Activated CD4-positive, alpha-beta memory T cell treated with anti-CD3 and anti-CD28 coated beads, Interleukin-2, amount 10 ng/mL, durations not matched to agents 7 days and 5 days (primary cell): ENCODE results near the gene SLC35F6. TPM values are rescaled to one million over a fixed set of nuclear protein-coding genes. Genes with fewer than 3 reads are reported as not detected.

Experiments
- total RNA-seq, 2 experiments: library from RNA; stranded (reverse); gene quantifications; one replicate each; pipeline ENCODE4 v1.2.3, GENCODE V29; 2021

SLC35F6 gene
- total RNA-seq, 2 experiments from 2014 or later = 27.0 to 27.6 TPM

Other genes starting within 250 kb of the SLC35F6 start
- not detected for gene CIB4, start 122.9 kb upstream of the SLC35F6 start, total RNA-seq
- gene KCNK3, start 71.6 kb upstream of the SLC35F6 start, total RNA-seq = not detected
- 10 to 100 TPM; 39.5 to 43.1 TPM for gene CENPA, start 21.8 kb downstream of the SLC35F6 start, total RNA-seq
- not detected for gene DPYSL5, start 83.8 kb downstream of the SLC35F6 start, total RNA-seq
- gene MAPRE3, start 206.4 kb downstream of the SLC35F6 start, total RNA-seq = 1 to 10 TPM; 2.7 TPM